Kidney (tissue), 14 donors: ENCODE data around the gene TTC28. TPM values are rescaled to one million over a fixed set of nuclear protein-coding genes. Genes with fewer than 3 reads are reported as not detected.
A peak's percentile ranks its signal among the peaks of the same experiment; 100 is the strongest.

Experiments used
- DNase-seq, 5 donors: peaks; one replicate each; pipeline ENCODE4 v3.0.0-alpha.2; 2013 to 2020
- FAIRE-seq: peaks from 2 replicates; lab custom pipeline; 2012; peaks lifted over from hg19 to GRCh38; lab: Jason Lieb, UNC
- H3K27ac ChIP-seq, 2 donors: one replicate each; pipeline ENCODE4 v1.7.0; 2013; ENCODE audit warnings: low read depth in 2 of 2, low read length in 2 of 2, inconsistent platforms in 1 of 2
- H3K27me3 ChIP-seq: one replicate; pipeline ENCODE4 v1.7.1; 2013; ENCODE audit warnings: low read length, inconsistent platforms; ENCODE audit not compliant: control insufficient read depth, insufficient read depth
- H3K36me3 ChIP-seq, 3 donors: one replicate each; pipeline versions ENCODE4 v1.7.0 to v1.7.1; 2013; ENCODE audit warnings: low read length in 3 of 3, control low read depth in 1 of 3, inconsistent platforms in 1 of 3; ENCODE audit not compliant: insufficient read depth in 3 of 3, control insufficient read depth in 2 of 3
- H3K4me1 ChIP-seq, 3 donors: one replicate each; pipeline versions ENCODE4 v1.7.0 to v1.7.1; 2013; ENCODE audit warnings: low read length in 3 of 3, inconsistent platforms in 1 of 3, low read depth in 1 of 3; ENCODE audit not compliant: control insufficient read depth in 2 of 3, insufficient read depth in 2 of 3
- H3K4me3 ChIP-seq, 3 donors: one replicate each; pipeline versions ENCODE4 v1.7.0 to v1.8.1; 2013; ENCODE audit warnings: low read length in 3 of 3, control low read depth in 1 of 3, inconsistent platforms in 1 of 3
- H3K9ac ChIP-seq, 3 donors: one replicate each; pipeline versions ENCODE4 v1.7.0 to v1.7.1; 2013; ENCODE audit warnings: low read length in 3 of 3, control low read depth in 1 of 3, inconsistent platforms in 1 of 3
- H3K9me3 ChIP-seq, 3 donors: one replicate each; pipeline versions ENCODE4 v1.7.0 to v1.7.1; 2013; ENCODE audit warnings: low read length in 3 of 3, control low read depth in 1 of 3, inconsistent platforms in 1 of 3; ENCODE audit not compliant: control insufficient read depth in 2 of 3, insufficient read depth in 1 of 3
- CTCF ChIP-seq: IDR thresholded peaks from 3 replicates; pipeline ENCODE4 v1.5.1; 2012; ENCODE audit warnings: mild to moderate bottlenecking, moderate library complexity, borderline replicate concordance; ENCODE audit not compliant: insufficient read depth; ENCODE audit errors: extremely low read depth
- intact Hi-C: fragments of 100-400 bp; cut with DNase I; formaldehyde crosslinking; loops from one replicate; pipeline ENCODE4 v1.11.1; 2022
- polyA plus RNA-seq: library from polyadenylated mRNA; stranded (reverse); fragments of 350-450 nt; fragmentation: Illumina TruSeq; extraction: RNeasy Lipid Tissue Mini Kit (QIAGEN cat#74804); gene quantifications from one replicate; pipeline ENCODE4 v1.2.3, GENCODE V29; 2014; ENCODE audit warnings: low read depth, low replicate concordance; ENCODE audit not compliant: insufficient read depth
- total RNA-seq: library from RNA; stranded (reverse); fragmentation: NEBNext Ultra II Directional; extraction: Animal tissue kit (Norgen Biotek cat#: 25700); gene quantifications from one replicate; pipeline ENCODE4 v1.2.1, GENCODE V29; 2021
- donor health status: control.
- donor health status: control.
- donor health status: control.
- donor health status: control.
- donor health status: control.
- donor health status: DM: yes; HTN: yes; CAD: no.
- donor health status: Normal renal cell carcinoma (clear cell type).

TTC28 gene
- total and polyA plus RNA-seq, 2 donors from 2014 or later: 3.5 to 40.2 TPM

DNA sequence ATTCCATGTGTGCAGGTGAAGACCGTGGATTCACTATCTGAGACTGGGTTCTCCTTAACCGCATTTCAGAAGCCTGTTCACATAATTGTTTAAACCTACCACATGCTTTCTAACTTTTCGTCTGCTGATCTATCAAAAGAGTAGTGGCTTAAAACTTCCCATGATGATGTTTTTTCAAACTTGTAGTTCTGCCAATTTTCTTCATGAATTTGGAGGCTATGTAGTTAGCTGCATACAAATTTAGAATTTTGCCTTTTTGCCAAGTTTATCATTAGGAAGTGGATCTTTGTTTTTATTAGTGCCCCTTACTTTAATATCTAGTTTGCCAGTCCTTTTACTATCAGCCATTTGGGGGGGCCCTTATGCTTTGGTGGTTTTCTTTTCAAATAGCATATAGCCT lies 703.1 kb downstream of the TTC28 start:
- DNase-seq (no peak), FAIRE-seq (no peak)
- peaks cover 0 to 2% (median 0%) of the 10 kb centered on the region in 3 donors for H3K36me3 ChIP-seq
- no peak overlapping the region for H3K4me3 ChIP-seq
- H3K27ac ChIP-seq: no peak overlapping the region
- H3K9ac ChIP-seq: no peak overlapping the region
- no peak for TF ChIP-seq CTCF
- intact Hi-C loops: no loop called here
- no peaks in the 10 kb centered on the region for H3K27me3 ChIP-seq
- no peaks in the 10 kb centered on the region for H3K9me3 ChIP-seq
- no peaks in the 10 kb centered on the region for H3K4me1 ChIP-seq

DNA sequence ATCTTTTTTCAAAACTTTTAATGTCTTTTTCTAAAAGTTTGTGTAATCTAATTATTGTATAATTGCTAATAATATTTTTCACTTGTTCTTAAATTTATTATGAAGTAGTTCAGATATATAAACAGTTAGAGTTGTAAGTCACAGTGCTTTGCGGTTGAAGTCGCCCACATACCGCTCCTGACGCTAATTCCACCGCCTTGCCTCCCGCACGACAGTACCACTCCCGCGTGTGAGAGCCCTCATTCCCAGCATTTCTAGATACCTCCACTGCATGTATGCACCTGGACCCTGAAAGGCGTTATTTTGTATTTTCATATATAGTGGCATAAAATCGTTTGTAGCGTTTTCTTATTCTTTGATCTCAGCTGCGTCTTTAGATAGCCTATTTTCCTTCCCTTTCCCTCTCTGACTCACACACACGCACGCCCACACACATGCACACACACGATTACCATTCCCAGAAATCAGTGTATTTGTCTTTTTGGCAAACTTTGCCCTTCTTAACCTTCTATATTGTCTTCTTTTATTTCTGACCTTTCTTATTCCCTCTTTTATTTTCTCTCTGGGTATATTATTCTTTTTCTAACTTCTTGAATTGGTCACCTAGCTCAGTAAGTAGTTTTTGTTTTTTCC lies 704.1 kb downstream of the TTC28 start:
- FAIRE-seq (no peak), DNase-seq (no peak)
- Histone ChIP-seq H3K9ac (no peak overlapping the region), H3K36me3 (peaks cover 0 to 2% (median 0%) of the 10 kb centered on the region in 3 donors), H3K4me3 (no peak overlapping the region), H3K27ac (no peak overlapping the region), H3K4me1 (no peaks in the 10 kb centered on the region), H3K27me3 (no peaks in the 10 kb centered on the region), H3K9me3 (peaks cover 2 to 4% (median 3%) of the 10 kb centered on the region in 3 donors)
- no peak for TF ChIP-seq CTCF
- intact Hi-C loops: no loop called here

GRCh38 chr22:27973846-27974245 lies 705.8 kb downstream of the TTC28 start:
- FAIRE-seq (no peak), DNase-seq (peak in 2 of 5 donors; percentile 37 to 68)
- Histone ChIP-seq H3K27me3 (no peaks in the 10 kb centered on the region), H3K4me3 (no peak overlapping the region), H3K4me1 (no peaks in the 10 kb centered on the region), H3K9me3 (peaks cover 2 to 9% (median 4%) of the 10 kb centered on the region in 3 donors), H3K36me3 (peaks cover 0 to 2% (median 0%) of the 10 kb centered on the region in 3 donors), H3K9ac (no peak overlapping the region), H3K27ac (no peak overlapping the region)
- intact Hi-C loops: no loop called here
- no peak for TF ChIP-seq CTCF
